ENCODE measurements around the gene SSR3. TPM values are rescaled to one million over a fixed set of nuclear protein-coding genes. Genes with fewer than 3 reads are reported as not detected.

SSR3 gene
- total and polyA plus RNA-seq, 9 of the 15 experiments (the other 6 are each of a cell fraction or from before 2014, with no cell fraction given): 104 to 464 (median 307) TPM

- TF ChIP-seq AFF1 (IDR thresholded peaks at IDR 0.05; ENCODE audit: low read depth in 1 of 2, partially characterized antibody in 2 of 2) (no peak), ELK1 (CRISPR knock-in tag; IDR thresholded peaks at IDR 0.05) (no peak), SMARCA5 (IDR thresholded peaks at IDR 0.05) (0 out of 2 replicates have a peak, but pooled peaks have one; percentile 38), HNRNPUL1 (IDR thresholded peaks at IDR 0.05; ENCODE audit: low read length) (no peak), USF1 (CRISPR knock-in tag; IDR thresholded peaks at IDR 0.05) (no peak), KLF13 (tag; IDR thresholded peaks at IDR 0.05; ENCODE audit: borderline replicate concordance, low read depth) (no peak), MYC (IDR thresholded peaks at IDR 0.05; ENCODE audit: low read depth, low read length) (no peak), MYC (CRISPR knock-in tag; IDR thresholded peaks at IDR 0.05; ENCODE audit: borderline replicate concordance, low read depth) (no peak), MECOM (CRISPR knock-in tag; IDR thresholded peaks at IDR 0.05) (no peak), NFRKB (IDR thresholded peaks at IDR 0.05; ENCODE audit: low read depth) (no peak)
Measured at GRCh38 chr3:156527060-156527459, 27.9 kb downstream of the SSR3 start (continued).
